ENCODE measurements around the gene ZNRF2.

DNA sequence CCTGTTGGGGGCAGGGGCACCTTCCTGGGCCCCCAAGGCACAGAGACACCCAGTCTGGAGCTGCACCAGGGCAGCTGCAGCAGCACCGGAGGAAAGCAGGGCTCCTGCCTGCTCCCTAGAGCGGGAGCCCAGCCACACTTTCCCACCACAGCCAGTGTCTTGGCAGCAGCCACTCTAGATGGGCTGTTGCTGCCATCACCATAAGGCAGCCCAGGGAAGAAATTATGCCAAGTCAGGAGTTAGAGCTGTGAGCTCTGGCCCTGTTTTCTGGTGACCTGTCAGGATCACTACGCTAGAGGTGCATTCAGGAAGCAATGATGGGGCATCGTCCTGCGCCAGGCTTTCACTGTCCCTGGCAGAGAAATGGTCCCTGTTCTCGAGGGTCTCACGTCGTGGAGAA lies 38.0 kb upstream of the ZNRF2 start:
- no peak for TF ChIP-seq CTCF (IDR thresholded peaks at IDR 0.05)
- TF ChIP-seq EP300 (IDR thresholded peaks at IDR 0.05; ENCODE audit: low read depth) = no peak
- TF ChIP-seq POLR2A (IDR thresholded peaks at IDR 0.05) = no peak

Data from transverse colon (tissue), 3 donors.